Right lobe of liver (tissue), 4 donors: ENCODE measurements around the gene RCBTB2.

Experiments used
- POLR2A ChIP-seq: fragments of 450-650 bp; IDR thresholded peaks from one replicate; pipeline ENCODE4 v1.6.1; 2017; ENCODE audit warnings: antibody characterized with exemption, mild to moderate bottlenecking
- TF ChIP-seq, protein P1 (sequence below), 4 donors: fragments of 200-600 bp in 3 of 4; fragments of 450-650 bp in 1 of 4; IDR thresholded peaks; one replicate each; pipeline versions ENCODE4 v1.5.1 to v1.8.0; 2016 to 2022; ENCODE audit warnings: antibody characterized with exemption in 4 of 4, mild to moderate bottlenecking in 2 of 4
- donor health status: DM: no; HTN: no; CAD: no.
- donor health status: DM: no; HTN: no; CAD: no.
- donor health status: DM: no; HTN: yes; CAD: no.

- TF ChIP-seq, protein P1, sequence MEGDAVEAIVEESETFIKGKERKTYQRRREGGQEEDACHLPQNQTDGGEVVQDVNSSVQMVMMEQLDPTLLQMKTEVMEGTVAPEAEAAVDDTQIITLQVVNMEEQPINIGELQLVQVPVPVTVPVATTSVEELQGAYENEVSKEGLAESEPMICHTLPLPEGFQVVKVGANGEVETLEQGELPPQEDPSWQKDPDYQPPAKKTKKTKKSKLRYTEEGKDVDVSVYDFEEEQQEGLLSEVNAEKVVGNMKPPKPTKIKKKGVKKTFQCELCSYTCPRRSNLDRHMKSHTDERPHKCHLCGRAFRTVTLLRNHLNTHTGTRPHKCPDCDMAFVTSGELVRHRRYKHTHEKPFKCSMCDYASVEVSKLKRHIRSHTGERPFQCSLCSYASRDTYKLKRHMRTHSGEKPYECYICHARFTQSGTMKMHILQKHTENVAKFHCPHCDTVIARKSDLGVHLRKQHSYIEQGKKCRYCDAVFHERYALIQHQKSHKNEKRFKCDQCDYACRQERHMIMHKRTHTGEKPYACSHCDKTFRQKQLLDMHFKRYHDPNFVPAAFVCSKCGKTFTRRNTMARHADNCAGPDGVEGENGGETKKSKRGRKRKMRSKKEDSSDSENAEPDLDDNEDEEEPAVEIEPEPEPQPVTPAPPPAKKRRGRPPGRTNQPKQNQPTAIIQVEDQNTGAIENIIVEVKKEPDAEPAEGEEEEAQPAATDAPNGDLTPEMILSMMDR (IDR thresholded peaks at IDR 0.05), result no peak
- no peak for TF ChIP-seq POLR2A
Observed at GRCh38 chr13:48500652-48501197, 32.2 kb downstream of the RCBTB2 start.
